Mesendoderm (in vitro differentiated cells): ENCODE results near the gene MRAP.
"Not testable (repeated sequence)": the region's sequence is repeated elsewhere in the genome, so short reads cannot be mapped to it uniquely, and the experiment has no call there.

Experiments
- DNase-seq: peaks from one replicate; pipeline ENCODE4 v3.0.0; 2013
- H2AK5ac ChIP-seq: 2 replicates; pipeline ENCODE4 v1.6.1; 2013; ENCODE audit warnings: low read length, inconsistent platforms
- H2BK120ac ChIP-seq: 2 replicates; pipeline ENCODE4 v1.6.1; 2013; ENCODE audit warnings: low read depth, mild to moderate bottlenecking, low read length, moderate library complexity, mixed read lengths
- H2BK15ac ChIP-seq: replicated peaks from 2 replicates; pipeline ENCODE4 v1.6.1; 2013; ENCODE audit warnings: low read depth, mild to moderate bottlenecking, moderate library complexity
- H2BK5ac ChIP-seq: 2 replicates; pipeline ENCODE4 v1.6.1; 2013; ENCODE audit warnings: low read length, inconsistent platforms
- H3K18ac ChIP-seq: 2 replicates; pipeline ENCODE4 v1.6.1; 2013; ENCODE audit warnings: mild to moderate bottlenecking, low read length, mixed read lengths
- H3K23ac ChIP-seq: one replicate; pipeline ENCODE4 v1.6.1; 2013; ENCODE audit warnings: low read length
- H3K27ac ChIP-seq: 2 replicates; pipeline ENCODE4 v1.5.1; 2013; ENCODE audit warnings: low read depth, mild to moderate bottlenecking, inconsistent platforms, low read length, moderate library complexity
- H3K27me3 ChIP-seq: 2 replicates; pipeline ENCODE4 v1.6.1; 2013; ENCODE audit warnings: low read length, control low read depth, mild to moderate bottlenecking, inconsistent platforms; ENCODE audit not compliant: insufficient read depth, poor library complexity
- H3K36me3 ChIP-seq: 2 replicates; pipeline ENCODE4 v1.6.1; 2013; ENCODE audit warnings: low read length, inconsistent platforms; ENCODE audit not compliant: control insufficient read depth, insufficient read depth
- H3K4ac ChIP-seq: one replicate; pipeline ENCODE4 v1.6.1; 2013; ENCODE audit warnings: low read depth, mild to moderate bottlenecking, low read length, moderate library complexity
- H3K4me1 ChIP-seq: 2 replicates; pipeline ENCODE4 v1.6.1; 2013; ENCODE audit warnings: low read depth, low read length, inconsistent platforms; ENCODE audit not compliant: control insufficient read depth
- H3K4me2 ChIP-seq: 2 replicates; pipeline ENCODE4 v1.6.1; 2013; ENCODE audit warnings: low read length
- H3K4me3 ChIP-seq: 2 replicates; pipeline ENCODE4 v1.5.1; 2013; ENCODE audit warnings: mild to moderate bottlenecking, low read length
- H3K56ac ChIP-seq: one replicate; pipeline ENCODE4 v1.6.1; 2013; ENCODE audit warnings: low read length
- H3K79me1 ChIP-seq: 2 replicates; pipeline ENCODE4 v1.6.1; 2013; ENCODE audit warnings: low read length, inconsistent platforms
- H3K79me2 ChIP-seq: 2 replicates; pipeline ENCODE4 v1.6.1; 2013; ENCODE audit warnings: mild to moderate bottlenecking, low read length; ENCODE audit not compliant: control insufficient read depth, insufficient read depth
- H3K9ac ChIP-seq: 2 replicates; pipeline ENCODE4 v1.6.1; 2013; ENCODE audit warnings: low read length, inconsistent platforms
- H4K5ac ChIP-seq: one replicate; pipeline ENCODE4 v1.6.1; 2013; ENCODE audit warnings: low read length
- H4K8ac ChIP-seq: one replicate; pipeline ENCODE4 v1.6.1; 2013; ENCODE audit warnings: low read depth, mild to moderate bottlenecking, control low read depth, low read length, moderate library complexity
- WGBS: extraction: QIAGEN DNeasy Blood & Tissue Kit; methylation state at CpG from one replicate; pipeline ENCODE4 v1.1.7; 2013; ENCODE audit warnings: low lambda C conversion rate, missing lambda C conversion rate; ENCODE audit not compliant: insufficient coverage; ENCODE audit errors: extremely low coverage; 5-methylcytosine and 5-hydroxymethylcytosine counted together

The MRAP gene

DNA sequence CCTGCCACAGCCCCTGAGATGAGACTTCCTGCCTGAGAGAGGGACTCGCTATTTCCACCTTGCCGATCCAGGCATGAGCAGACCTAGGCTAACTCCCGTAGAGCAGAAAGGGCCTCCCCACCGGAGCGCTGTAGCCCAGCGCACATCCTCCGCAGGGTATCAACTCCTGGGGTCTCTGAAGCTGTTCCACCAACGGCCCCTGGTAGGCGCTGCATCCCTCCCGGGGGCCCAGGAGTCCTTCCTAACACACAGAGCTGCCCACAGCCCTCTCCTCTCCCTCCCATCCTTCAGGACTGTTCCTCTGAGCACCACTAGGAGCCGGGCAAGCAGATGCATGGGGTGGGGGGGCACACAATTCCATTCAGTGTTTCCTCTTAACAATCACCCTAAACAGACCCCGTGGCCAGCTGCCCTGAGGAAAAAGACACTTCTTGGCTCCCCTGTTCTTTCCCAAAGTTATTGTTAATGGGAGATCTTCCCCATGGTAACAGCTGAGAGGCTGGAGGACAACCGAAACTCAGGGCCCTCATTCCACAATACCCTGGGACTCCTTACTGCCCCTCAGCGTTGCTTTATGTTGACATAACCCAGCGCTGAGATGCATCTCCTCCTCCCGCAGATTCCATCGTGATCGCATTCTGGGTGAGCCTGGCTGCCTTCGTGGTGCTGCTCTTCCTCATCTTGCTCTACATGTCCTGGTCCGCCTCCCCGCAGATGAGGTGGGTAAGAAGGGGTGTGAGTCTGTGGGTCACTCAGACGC lies 7.5 kb downstream of the MRAP start:
- no CpG with 5 or more reads among the region's 22 CpGs for WGBS

GRCh38 chr21:32307706-32308105 lies 9.1 kb downstream of the MRAP start:
- Histone ChIP-seq H3K18ac (no peak overlapping the region), H3K4ac (no peak overlapping the region), H2BK15ac (no peak overlapping the region), H3K4me2 (no peak overlapping the region), H3K27me3 (no peaks in the 10 kb centered on the region), H3K56ac (no peak overlapping the region), H3K36me3 (peaks cover 2% of the 10 kb centered on the region), H3K79me2 (no peaks in the 10 kb centered on the region), H2BK5ac (no peak overlapping the region), H4K8ac (no peak overlapping the region), H3K23ac (no peak overlapping the region), H2AK5ac (no peak overlapping the region), H3K27ac (no peak overlapping the region), H3K79me1 (no peaks in the 10 kb centered on the region), H2BK120ac (no peak overlapping the region), H3K4me1 (peaks cover 3% of the 10 kb centered on the region), H4K5ac (no peak overlapping the region), H3K4me3 (no peak overlapping the region), H3K9ac (no peak overlapping the region)
- no peak for DNase-seq
- WGBS, result no CpG with 5 or more reads among the region's 4 CpGs

More for the DNA sequence above, 7.5 kb downstream of the MRAP start:
- Histone ChIP-seq H3K27me3 (no peaks in the 10 kb centered on the region), H4K8ac (no peak overlapping the region), H3K4me1 (peaks cover 3% of the 10 kb centered on the region), H3K18ac (no peak overlapping the region), H3K56ac (no peak overlapping the region), H3K4ac (no peak overlapping the region), H3K79me2 (no peaks in the 10 kb centered on the region), H2BK15ac (no peak overlapping the region), H3K27ac (no peak overlapping the region), H3K36me3 (no peaks in the 10 kb centered on the region), H3K4me2 (no peak overlapping the region), H2BK5ac (no peak overlapping the region), H2BK120ac (no peak overlapping the region), H3K9ac (no peak overlapping the region), H3K79me1 (no peaks in the 10 kb centered on the region), H3K4me3 (no peak overlapping the region), H4K5ac (no peak overlapping the region), H2AK5ac (no peak overlapping the region), H3K23ac (no peak overlapping the region)
- peak; percentile 96 for DNase-seq

GRCh38 chr21:32308696-32309095 lies 10.0 kb downstream of the MRAP start:
- Histone ChIP-seq H3K23ac (no peak overlapping the region), H3K27me3 (no peaks in the 10 kb centered on the region), H3K9ac (no peak overlapping the region), H3K79me1 (no peaks in the 10 kb centered on the region), H3K27ac (no peak overlapping the region), H3K4ac (no peak overlapping the region), H2BK15ac (no peak overlapping the region), H3K56ac (no peak overlapping the region), H3K18ac (no peak overlapping the region), H3K4me2 (no peak overlapping the region), H2BK120ac (no peak overlapping the region), H3K4me3 (no peak overlapping the region), H2AK5ac (no peak overlapping the region), H3K79me2 (no peaks in the 10 kb centered on the region), H4K8ac (no peak overlapping the region), H2BK5ac (no peak overlapping the region), H3K4me1 (peaks cover 3% of the 10 kb centered on the region), H3K36me3 (peaks cover 2% of the 10 kb centered on the region), H4K5ac (no peak overlapping the region)
- WGBS, result no CpG with 5 or more reads among the region's 10 CpGs
- no peak for DNase-seq

DNA sequence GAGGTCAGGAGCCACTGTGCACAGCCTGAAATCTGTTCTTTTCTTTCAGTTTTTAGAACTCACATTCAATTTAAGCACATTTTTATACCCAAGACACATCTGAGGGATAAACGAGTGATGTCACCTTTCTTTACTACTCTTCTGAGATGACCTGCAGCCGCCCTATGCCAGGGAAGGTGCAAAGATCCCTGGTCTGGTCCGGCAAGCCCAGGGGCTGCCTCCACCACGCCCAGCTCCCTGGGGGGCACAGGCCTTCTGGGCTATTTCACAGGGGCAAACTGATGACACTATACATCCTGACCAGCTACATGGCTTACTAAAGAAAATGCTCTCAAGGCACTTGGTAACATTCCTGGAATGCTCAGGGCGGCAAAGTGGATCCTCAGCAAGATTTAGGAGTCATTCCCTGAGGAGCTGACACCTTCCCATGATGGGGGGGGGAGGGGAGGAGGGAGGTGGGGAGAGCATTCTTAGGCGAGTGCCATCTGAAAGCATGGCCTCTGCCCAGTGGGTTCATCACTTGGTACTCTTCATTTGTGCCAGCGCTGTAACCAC lies 11.3 kb downstream of the MRAP start:
- Histone ChIP-seq H3K9ac (no peak overlapping the region), H3K23ac (no peak overlapping the region), H4K5ac (no peak overlapping the region), H3K56ac (no peak overlapping the region), H2AK5ac (no peak overlapping the region), H3K79me2 (no peaks in the 10 kb centered on the region), H2BK5ac (no peak overlapping the region), H3K27me3 (no peaks in the 10 kb centered on the region), H2BK15ac (no peak overlapping the region), H4K8ac (no peak overlapping the region), H3K79me1 (no peaks in the 10 kb centered on the region), H3K4me3 (no peak overlapping the region), H3K4me1 (peaks cover 3% of the 10 kb centered on the region), H2BK120ac (no peak overlapping the region), H3K18ac (no peak overlapping the region), H3K36me3 (peaks cover 8% of the 10 kb centered on the region), H3K27ac (no peak overlapping the region), H3K4ac (no peak overlapping the region), H3K4me2 (no peak overlapping the region)
- WGBS, result no CpG with 5 or more reads among the region's 7 CpGs
- peak; percentile 82 for DNase-seq

GRCh38 chr21:32310976-32311375 lies 12.3 kb downstream of the MRAP start:
- not testable (repeated sequence) for H2BK15ac ChIP-seq, H3K23ac ChIP-seq, H3K4me1 ChIP-seq, H3K27ac ChIP-seq, H3K27me3 ChIP-seq, H4K8ac ChIP-seq, H4K5ac ChIP-seq, H3K79me2 ChIP-seq, H3K79me1 ChIP-seq, H2BK120ac ChIP-seq, H3K4ac ChIP-seq, H2AK5ac ChIP-seq, DNase-seq, H3K4me2 ChIP-seq, H3K18ac ChIP-seq, H3K4me3 ChIP-seq, H3K36me3 ChIP-seq, H2BK5ac ChIP-seq, H3K9ac ChIP-seq, H3K56ac ChIP-seq
- WGBS, result no CpG with 5 or more reads among the region's 9 CpGs
